ENCODE data around the gene WIZ. TPM values are rescaled to one million over a fixed set of nuclear protein-coding genes. Genes with fewer than 3 reads are reported as not detected.
"Not testable (repeated sequence)": the region's sequence is repeated elsewhere in the genome, so short reads cannot be mapped to it uniquely, and the experiment has no call there.

The WIZ gene
- total RNA-seq, 1 experiment from 2014 or later: 46.4 TPM

DNA sequence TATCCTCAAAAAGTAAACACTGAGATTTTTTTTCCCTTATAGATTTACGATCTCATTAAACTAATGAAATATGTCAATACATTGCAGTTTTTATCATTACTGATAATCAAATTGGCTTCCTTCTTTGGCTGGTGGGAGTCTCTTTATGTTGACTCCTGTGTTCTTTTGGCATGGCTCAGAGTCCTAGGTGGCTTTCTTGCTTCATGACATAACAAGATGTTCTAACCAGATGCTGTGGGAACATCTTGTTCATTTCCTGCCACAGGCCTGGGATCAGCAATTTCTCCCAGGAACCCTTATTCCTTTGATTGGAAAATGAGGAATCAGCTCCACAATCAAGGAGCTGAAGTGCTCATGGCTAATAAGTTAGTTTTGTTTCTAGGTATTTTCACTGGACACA is 45.4 kb upstream of the WIZ start:
- BruUV-seq (replicated peaks): no TSS peak
- peaks cover 2% of the 10 kb centered on the region for H3K27me3 Mint-ChIP-seq (ENCODE audit: insufficient read depth, unreplicated experiment)

DNA sequence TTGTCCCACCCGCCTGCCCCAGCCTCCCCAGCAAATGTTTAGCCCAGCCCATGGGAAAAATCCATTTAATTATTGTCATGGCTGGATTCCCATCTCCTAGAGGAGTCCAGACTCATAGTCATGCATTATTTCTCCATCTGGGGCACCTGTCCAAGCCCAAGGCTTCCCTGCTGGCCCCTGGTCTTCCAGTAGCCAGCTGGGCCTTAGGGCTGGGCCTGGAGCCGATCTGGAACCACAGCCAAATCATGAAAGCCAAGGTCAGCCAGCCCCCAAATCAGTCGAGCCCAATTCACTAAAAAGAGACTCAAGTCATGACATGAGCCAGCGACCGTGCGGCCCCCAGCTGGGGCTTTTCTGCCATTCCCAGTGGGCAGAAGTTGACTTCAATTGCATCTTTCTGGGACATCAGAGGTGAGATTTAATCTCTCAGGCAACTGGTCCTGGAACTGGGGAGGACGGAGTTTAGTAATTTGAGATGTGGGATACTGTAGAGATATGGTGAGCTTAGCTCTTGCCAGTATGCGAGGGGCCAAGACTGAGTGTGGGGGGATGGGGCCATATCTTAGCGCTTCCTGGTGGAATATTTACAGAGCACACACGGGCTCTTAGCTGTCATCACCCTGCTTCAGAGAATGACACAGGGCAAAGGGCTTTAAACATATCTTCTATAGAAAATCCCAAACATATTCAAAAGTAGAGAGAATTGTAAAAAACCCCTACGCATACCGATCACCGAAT is 38.9 kb upstream of the WIZ start:
- H3K4me3 Mint-ChIP-seq (ENCODE audit: unreplicated experiment): no peak overlapping the region
- H3K27me3 Mint-ChIP-seq (ENCODE audit: insufficient read depth, unreplicated experiment): no peaks in the 10 kb centered on the region
- no peaks in the 10 kb centered on the region for H3K4me1 Mint-ChIP-seq (ENCODE audit: insufficient read depth, unreplicated experiment)
- no peak for DNase-seq (ENCODE audit: unreplicated experiment)
- H3K36me3 Mint-ChIP-seq (ENCODE audit: insufficient read depth, unreplicated experiment): no peaks in the 10 kb centered on the region
- ChIA-PET POLR2A (no interaction called here), CTCF (no interaction called here)
- H3K9me3 Mint-ChIP-seq (ENCODE audit: unreplicated experiment): peaks cover 8% of the 10 kb centered on the region
- intact Hi-C loops (cut with micrococcal nuclease): no loop called here
- no peak overlapping the region for H3K27ac Mint-ChIP-seq (ENCODE audit: low read depth, unreplicated experiment)
- TF ChIP-seq, protein P1, sequence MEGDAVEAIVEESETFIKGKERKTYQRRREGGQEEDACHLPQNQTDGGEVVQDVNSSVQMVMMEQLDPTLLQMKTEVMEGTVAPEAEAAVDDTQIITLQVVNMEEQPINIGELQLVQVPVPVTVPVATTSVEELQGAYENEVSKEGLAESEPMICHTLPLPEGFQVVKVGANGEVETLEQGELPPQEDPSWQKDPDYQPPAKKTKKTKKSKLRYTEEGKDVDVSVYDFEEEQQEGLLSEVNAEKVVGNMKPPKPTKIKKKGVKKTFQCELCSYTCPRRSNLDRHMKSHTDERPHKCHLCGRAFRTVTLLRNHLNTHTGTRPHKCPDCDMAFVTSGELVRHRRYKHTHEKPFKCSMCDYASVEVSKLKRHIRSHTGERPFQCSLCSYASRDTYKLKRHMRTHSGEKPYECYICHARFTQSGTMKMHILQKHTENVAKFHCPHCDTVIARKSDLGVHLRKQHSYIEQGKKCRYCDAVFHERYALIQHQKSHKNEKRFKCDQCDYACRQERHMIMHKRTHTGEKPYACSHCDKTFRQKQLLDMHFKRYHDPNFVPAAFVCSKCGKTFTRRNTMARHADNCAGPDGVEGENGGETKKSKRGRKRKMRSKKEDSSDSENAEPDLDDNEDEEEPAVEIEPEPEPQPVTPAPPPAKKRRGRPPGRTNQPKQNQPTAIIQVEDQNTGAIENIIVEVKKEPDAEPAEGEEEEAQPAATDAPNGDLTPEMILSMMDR (IDR thresholded peaks at IDR 0.05; ENCODE audit: unreplicated experiment): no peak
- no TSS peak for BruUV-seq (replicated peaks)

More for the DNA sequence above, 45.4 kb upstream of the WIZ start:
- no peaks in the 10 kb centered on the region for H3K4me1 Mint-ChIP-seq (ENCODE audit: insufficient read depth, unreplicated experiment)
- POLR2A ChIA-PET: no interaction called here
- H3K27ac Mint-ChIP-seq (ENCODE audit: low read depth, unreplicated experiment): no peak overlapping the region
- TF ChIP-seq, protein P1 (IDR thresholded peaks at IDR 0.05; ENCODE audit: unreplicated experiment): no peak
- DNase-seq (ENCODE audit: unreplicated experiment): no peak
- intact Hi-C loops (cut with micrococcal nuclease): no loop called here
- CTCF ChIA-PET: interaction anchor here (0.6 to 0.7 kb wide), 2 partner anchors 38 to 58 kb away, joined by 3 read pairs; no protein-coding TSS in a partner anchor
- peaks cover 6% of the 10 kb centered on the region for H3K36me3 Mint-ChIP-seq (ENCODE audit: insufficient read depth, unreplicated experiment)
- no peak overlapping the region for H3K4me3 Mint-ChIP-seq (ENCODE audit: unreplicated experiment)
- H3K9me3 Mint-ChIP-seq (ENCODE audit: unreplicated experiment): peaks cover 7% of the 10 kb centered on the region

DNA sequence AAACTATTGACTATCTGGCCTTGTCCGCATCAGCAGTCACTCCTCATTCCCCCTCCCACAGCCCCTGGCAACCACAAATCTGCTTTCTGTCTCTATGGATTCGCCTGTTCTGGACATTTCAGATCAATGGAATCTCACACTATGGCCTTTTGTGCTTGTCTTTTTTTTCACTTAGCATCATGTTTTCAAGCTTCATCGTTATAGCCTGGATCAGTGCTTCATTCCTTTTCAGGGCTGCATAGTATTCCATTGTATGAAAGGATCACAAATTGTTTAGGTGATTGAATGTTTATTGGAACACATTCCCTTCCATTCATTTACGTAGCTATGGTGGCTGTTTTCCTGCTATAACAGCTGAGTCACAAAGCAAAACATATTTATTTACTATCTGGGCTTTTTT is 37.3 kb upstream of the WIZ start:
- Mint-ChIP-seq H3K27ac (ENCODE audit: low read depth, unreplicated experiment) (no peak overlapping the region), H3K36me3 (ENCODE audit: insufficient read depth, unreplicated experiment) (no peaks in the 10 kb centered on the region), H3K4me1 (ENCODE audit: insufficient read depth, unreplicated experiment) (no peaks in the 10 kb centered on the region), H3K9me3 (ENCODE audit: unreplicated experiment) (peaks cover 8% of the 10 kb centered on the region), H3K27me3 (ENCODE audit: insufficient read depth, unreplicated experiment) (no peaks in the 10 kb centered on the region), H3K4me3 (ENCODE audit: unreplicated experiment) (no peak overlapping the region)
- TF ChIP-seq, protein P1 (IDR thresholded peaks at IDR 0.05; ENCODE audit: unreplicated experiment): no peak
- CTCF ChIA-PET: no interaction called here
- intact Hi-C loops (cut with micrococcal nuclease): no loop called here
- BruUV-seq (replicated peaks): no TSS peak
- POLR2A ChIA-PET: no interaction called here
- no peak for DNase-seq (ENCODE audit: unreplicated experiment)

DNA sequence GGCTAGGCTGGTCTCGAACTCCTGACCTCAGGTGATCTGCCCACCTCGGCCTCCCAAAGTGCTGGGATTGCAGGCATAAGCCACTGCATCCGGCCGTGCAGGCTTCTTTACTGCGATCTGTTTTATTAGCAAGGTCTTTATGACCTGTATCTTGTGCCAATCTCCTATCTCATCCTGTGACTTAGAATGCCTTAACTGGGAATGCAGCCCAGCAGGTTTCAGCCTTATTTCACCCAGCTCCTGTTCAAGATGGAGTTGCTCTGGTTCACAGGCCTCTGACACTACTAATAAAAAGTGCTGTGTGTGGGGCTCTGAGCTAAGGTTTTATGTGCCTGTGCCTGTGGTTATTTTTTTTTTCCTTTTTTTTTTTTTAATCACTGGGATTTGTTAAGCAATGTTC is 36.0 kb upstream of the WIZ start:
- H3K9me3 Mint-ChIP-seq (ENCODE audit: unreplicated experiment); H3K27me3 Mint-ChIP-seq (ENCODE audit: insufficient read depth, unreplicated experiment); H3K4me3 Mint-ChIP-seq (ENCODE audit: unreplicated experiment); POLR2A ChIA-PET; H3K27ac Mint-ChIP-seq (ENCODE audit: low read depth, unreplicated experiment); H3K4me1 Mint-ChIP-seq (ENCODE audit: insufficient read depth, unreplicated experiment); H3K36me3 Mint-ChIP-seq (ENCODE audit: insufficient read depth, unreplicated experiment); BruUV-seq (replicated peaks); DNase-seq (ENCODE audit: unreplicated experiment); intact Hi-C loops (cut with micrococcal nuclease): not testable (repeated sequence)
- CTCF ChIA-PET: interaction anchor here (0.6 to 0.7 kb wide), 3 partner anchors 89 to 699 kb away, joined by 3 to 4 read pairs (median 3); partner anchors contain the start of gene FAM32A

DNA sequence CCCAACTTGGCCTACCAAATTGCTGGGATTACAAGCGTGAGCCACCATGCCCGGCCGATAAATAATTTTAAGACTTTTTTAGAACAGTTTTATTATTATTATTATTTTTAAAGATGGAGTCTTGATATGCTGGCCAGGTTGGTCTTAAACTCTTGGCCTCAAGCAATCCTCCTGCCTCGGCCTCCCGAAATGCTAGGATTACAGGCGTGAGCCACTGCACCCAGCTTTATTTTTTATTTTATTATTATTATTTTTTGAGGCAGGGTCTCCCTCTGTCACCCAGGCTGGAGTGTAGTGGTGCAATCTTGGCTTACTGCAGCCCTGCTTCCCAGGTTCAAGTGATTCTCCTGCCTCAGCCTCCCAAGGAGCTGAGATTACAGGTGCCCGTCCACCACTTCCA is 31.2 kb upstream of the WIZ start:
- H3K27me3 Mint-ChIP-seq (ENCODE audit: insufficient read depth, unreplicated experiment); H3K9me3 Mint-ChIP-seq (ENCODE audit: unreplicated experiment); H3K4me1 Mint-ChIP-seq (ENCODE audit: insufficient read depth, unreplicated experiment); H3K36me3 Mint-ChIP-seq (ENCODE audit: insufficient read depth, unreplicated experiment); H3K27ac Mint-ChIP-seq (ENCODE audit: low read depth, unreplicated experiment); BruUV-seq (replicated peaks); H3K4me3 Mint-ChIP-seq (ENCODE audit: unreplicated experiment); intact Hi-C loops (cut with micrococcal nuclease); DNase-seq (ENCODE audit: unreplicated experiment): not testable (repeated sequence)
- ChIA-PET POLR2A (interaction anchor here (1.0 kb wide), 1 partner anchor 13 kb away, joined by 3 read pairs; no protein-coding TSS in a partner anchor), CTCF (interaction anchor here (0.7 kb wide), 1 partner anchor 53 kb away, joined by 3 read pairs; no protein-coding TSS in a partner anchor)
